Uterus (tissue), 4 donors: Measurements from ENCODE around the gene PROC. TPM values are rescaled to one million over a fixed set of nuclear protein-coding genes. Genes with fewer than 3 reads are reported as not detected.

Source experiments
- DNase-seq, 2 donors: peaks; one replicate each; pipeline ENCODE4 v3.0.0-alpha.2; 2019 to 2020
- H3K27ac ChIP-seq, 2 donors: fragments of 200-600 bp; sonication (generic); 1 replicate in 1 of 2; 2 replicates in 1 of 2; pipeline ENCODE4 v1.5.1; 2016 to 2018
- H3K27me3 ChIP-seq, 2 donors: fragments of 200-600 bp; sonication (generic); one replicate each; pipeline ENCODE4 v1.5.1; 2018 to 2019; ENCODE audit warnings: control low read depth in 1 of 2
- H3K36me3 ChIP-seq, 2 donors: fragments of 200-600 bp; sonication (generic); one replicate each; pipeline ENCODE4 v1.5.1; 2019; ENCODE audit warnings: control low read depth in 1 of 2
- H3K4me1 ChIP-seq, 2 donors: fragments of 200-600 bp; sonication (generic); one replicate each; pipeline ENCODE4 v1.5.1; 2018 to 2019; ENCODE audit warnings: control low read depth in 1 of 2
- H3K4me3 ChIP-seq, 2 donors: fragments of 200-600 bp; sonication (generic); 1 replicate in 1 of 2; 2 replicates in 1 of 2; pipeline ENCODE4 v1.5.1; 2018 to 2019; ENCODE audit warnings: mild to moderate bottlenecking in 1 of 2
- H3K9me3 ChIP-seq, 2 donors: fragments of 200-600 bp; sonication (generic); one replicate each; pipeline ENCODE4 v1.5.1; 2019; ENCODE audit warnings: control low read depth in 1 of 2
- CTCF ChIP-seq, 4 experiments: fragments of 200-600 bp in 2 of 4; fragments of 450-650 bp in 2 of 4; sonication (generic) in 2 of 4; IDR thresholded peaks; one replicate each; pipeline ENCODE4 v1.5.1; 2016 to 2019; ENCODE audit warnings: antibody characterized with exemption in 4 of 4, mild to moderate bottlenecking in 2 of 4, moderate library complexity in 1 of 4
- POLR2A ChIP-seq, 2 donors: fragments of 450-650 bp; IDR thresholded peaks; one replicate each; pipeline ENCODE4 v1.6.1; 2016; ENCODE audit warnings: antibody characterized with exemption in 2 of 2, mild to moderate bottlenecking in 1 of 2, moderate library complexity in 1 of 2
- intact Hi-C: fragments of 100-400 bp; cut with DNase I; formaldehyde crosslinking; loops from one replicate; pipeline ENCODE4 v1.15.1; 2023; ENCODE audit warnings: low total_unique reads
- total RNA-seq, 4 donors: library from RNA; depleted of rRNA in 3 of 4; stranded (reverse); fragments of >200 nt in 3 of 4; gene quantifications; one replicate each; pipeline versions ENCODE4 v1.1.0 to v1.2.4, GENCODE V29; 2014 to 2023
- donor health status: DM: yes; HTN: yes; CAD: no.

The PROC gene
- total RNA-seq, 4 donors from 2014 or later = 0.21 TPM; not detected in 3

GRCh38 chr2:127421871-127422558 lies 3.8 kb downstream of the PROC start:
- Histone ChIP-seq H3K4me1 (peaks cover 0 to 8% of the 10 kb centered on the region in 2 donors), H3K36me3 (no peaks in the 10 kb centered on the region), H3K9me3 (no peaks in the 10 kb centered on the region), H3K27ac (no peak overlapping the region), H3K4me3 (no peak overlapping the region), H3K27me3 (peaks cover 0 to 17% of the 10 kb centered on the region in 2 donors)
- DNase-seq = no peak
- TF ChIP-seq CTCF (IDR thresholded peaks at IDR 0.05) = no peak
- no peak for TF ChIP-seq POLR2A (IDR thresholded peaks at IDR 0.05)
- intact Hi-C loops = no loop called here

- H3K9me3 ChIP-seq = no peaks in the 10 kb centered on the region
- intact Hi-C loops = no loop called here
- TF ChIP-seq POLR2A (IDR thresholded peaks at IDR 0.05) (no peak), CTCF (IDR thresholded peaks at IDR 0.05) (no peak)
- H3K4me3 ChIP-seq = peak overlapping the region in 1 of 2 donors; percentile 16
- H3K36me3 ChIP-seq = no peaks in the 10 kb centered on the region
- no peak for DNase-seq
- no peak overlapping the region for H3K27ac ChIP-seq
- peaks cover 0 to 17% of the 10 kb centered on the region in 2 donors for H3K27me3 ChIP-seq
- peaks cover 0 to 8% of the 10 kb centered on the region in 2 donors for H3K4me1 ChIP-seq
Measured at GRCh38 chr2:127422559-127423477, 4.6 kb downstream of the PROC start.

- no peak for DNase-seq
- H3K27ac ChIP-seq = no peak overlapping the region
- no peaks in the 10 kb centered on the region for H3K36me3 ChIP-seq
- H3K9me3 ChIP-seq = no peaks in the 10 kb centered on the region
- peaks cover 0 to 8% of the 10 kb centered on the region in 2 donors for H3K4me1 ChIP-seq
- peaks cover 0 to 17% of the 10 kb centered on the region in 2 donors for H3K27me3 ChIP-seq
- TF ChIP-seq POLR2A (IDR thresholded peaks at IDR 0.05) (no peak), CTCF (IDR thresholded peaks at IDR 0.05) (no peak)
- intact Hi-C loops = no loop called here
- H3K4me3 ChIP-seq = peak overlapping the region in 1 of 2 donors; percentile 16
Measured at GRCh38 chr2:127423478-127423843, 5.2 kb downstream of the PROC start.

GRCh38 chr2:127423880-127424279 lies 5.7 kb downstream of the PROC start:
- Histone ChIP-seq H3K27me3 (peaks cover 0 to 17% of the 10 kb centered on the region in 2 donors), H3K4me3 (peak overlapping the region in 1 of 2 donors; percentile 16), H3K4me1 (peaks cover 0 to 8% of the 10 kb centered on the region in 2 donors), H3K36me3 (no peaks in the 10 kb centered on the region), H3K9me3 (no peaks in the 10 kb centered on the region), H3K27ac (no peak overlapping the region)
- TF ChIP-seq POLR2A (IDR thresholded peaks at IDR 0.05) = no peak
- no peak for TF ChIP-seq CTCF (IDR thresholded peaks at IDR 0.05)
- DNase-seq = no peak
- intact Hi-C loops = no loop called here
